Skin of body (tissue), 2 donors: ENCODE measurements around the gene NAPSA. TPM values are rescaled to one million over a fixed set of nuclear protein-coding genes. Genes with fewer than 3 reads are reported as not detected.
"Not testable (repeated sequence)": the region's sequence is repeated elsewhere in the genome, so short reads cannot be mapped to it uniquely, and the experiment has no call there.

Experiments
- DNase-seq: peaks from one replicate; lab custom pipeline; 2025; lab: John Stamatoyannopoulos, UW
- total RNA-seq: library from RNA; depleted of rRNA; stranded (reverse); fragments of >200 nt; gene quantifications from one replicate; pipeline ENCODE4 v1.2.3, GENCODE V29; 2014

The NAPSA gene
- total RNA-seq: 0.59 TPM

DNA sequence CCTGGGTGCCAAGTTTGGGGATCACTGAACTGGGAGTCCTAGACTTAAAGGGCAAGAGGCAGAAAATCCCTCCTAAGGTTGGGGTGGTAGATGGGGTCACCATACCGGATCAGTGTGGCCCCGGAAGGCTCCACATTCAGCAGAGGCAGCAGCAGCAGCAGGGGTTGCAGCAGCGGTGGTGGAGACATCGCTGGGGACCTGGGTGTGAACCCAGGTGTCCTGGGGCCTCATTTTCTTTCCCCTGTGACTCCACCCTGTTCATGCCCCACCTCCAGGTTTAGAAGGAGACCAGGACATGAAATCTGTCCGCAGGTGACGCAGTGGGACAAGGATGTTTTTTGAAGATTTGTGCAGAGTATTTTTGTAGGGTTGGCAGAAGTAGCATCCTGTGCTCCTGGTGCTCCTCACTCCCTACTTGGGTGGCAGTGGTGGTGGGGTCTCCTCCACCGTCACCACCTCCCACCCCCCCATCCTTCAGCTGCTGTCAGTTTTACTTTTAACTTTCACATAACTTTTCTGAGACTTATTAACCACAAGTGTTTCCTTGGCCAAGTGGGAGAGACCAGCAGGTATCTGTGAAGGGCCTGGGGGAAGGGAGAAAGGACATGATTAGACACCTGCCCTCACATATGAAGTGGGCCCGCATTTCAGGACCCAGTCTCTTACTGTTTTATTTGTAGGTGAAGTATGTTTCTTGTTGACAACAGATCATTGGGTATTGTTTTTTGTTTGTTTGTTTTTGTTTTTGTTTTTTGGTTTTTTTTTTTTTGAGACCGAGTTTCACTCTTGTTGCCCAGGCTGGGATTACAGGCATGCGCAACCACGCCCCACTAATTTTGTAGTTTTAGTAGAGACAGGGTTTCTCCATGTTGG is at the start of gene NAPSA:
NAPSA (minus strand) TSS at position 206 of the 873 bp plus-strand sequence; CDS start at position 188, 18 bp downstream.
- no peak for DNase-seq

DNA sequence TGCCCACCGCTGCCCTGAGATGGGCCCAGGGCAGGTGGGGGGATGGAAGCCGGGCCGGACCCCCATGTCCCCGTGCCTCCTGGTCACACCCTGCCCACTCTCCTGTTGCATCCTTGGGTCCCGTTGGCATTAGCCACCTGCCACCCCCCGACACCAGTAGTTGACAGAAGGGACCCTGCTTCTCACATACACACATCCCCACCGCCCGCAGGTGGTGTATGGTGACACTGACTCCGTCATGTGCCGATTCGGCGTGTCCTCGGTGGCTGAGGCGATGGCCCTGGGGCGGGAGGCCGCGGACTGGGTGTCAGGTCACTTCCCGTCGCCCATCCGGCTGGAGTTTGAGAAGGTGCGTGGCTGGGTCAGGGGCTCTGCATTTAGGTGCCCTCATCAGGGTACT is 48.1 kb upstream of the NAPSA start:
- DNase-seq: no peak

DNA sequence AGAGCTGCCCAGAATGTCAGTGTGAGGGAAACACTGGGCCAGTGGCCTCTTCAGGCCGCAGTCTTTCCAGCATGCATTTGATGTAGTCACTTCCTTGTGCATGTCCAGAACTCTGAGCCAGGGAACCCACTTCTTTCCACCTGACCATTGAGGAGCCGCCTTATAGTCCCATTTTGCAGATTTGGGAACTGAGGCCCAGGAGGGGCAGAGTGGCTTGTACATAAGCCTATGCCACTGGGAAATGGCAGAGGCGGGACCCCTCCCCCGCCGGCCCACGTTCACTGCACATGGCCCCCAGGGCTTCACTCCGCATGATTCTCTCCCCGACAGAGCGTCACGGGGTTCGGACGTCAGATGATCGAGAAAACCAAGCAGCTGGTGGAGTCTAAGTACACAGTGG is 47.7 kb upstream of the NAPSA start:
- DNase-seq: no peak

DNA sequence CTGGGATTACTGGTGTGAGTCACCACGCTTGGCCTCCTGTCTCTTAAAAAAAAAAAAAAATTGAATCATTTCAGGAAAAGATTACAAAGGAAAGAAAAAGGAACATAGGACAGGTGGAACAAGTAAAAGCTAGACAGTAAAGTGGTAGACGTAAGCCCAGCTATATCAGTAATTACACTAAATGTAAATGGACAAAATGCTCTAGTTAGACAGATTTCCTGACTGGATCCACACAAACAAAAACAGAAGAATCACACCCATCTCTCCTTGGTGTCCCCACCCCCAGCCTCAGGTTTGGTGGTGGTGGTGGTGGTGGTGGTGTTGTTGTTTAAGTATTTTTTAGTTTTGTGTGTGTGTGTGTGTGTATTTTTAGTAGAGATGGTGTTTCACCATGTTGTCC is 47.0 kb upstream of the NAPSA start:
- DNase-seq: no peak

DNA sequence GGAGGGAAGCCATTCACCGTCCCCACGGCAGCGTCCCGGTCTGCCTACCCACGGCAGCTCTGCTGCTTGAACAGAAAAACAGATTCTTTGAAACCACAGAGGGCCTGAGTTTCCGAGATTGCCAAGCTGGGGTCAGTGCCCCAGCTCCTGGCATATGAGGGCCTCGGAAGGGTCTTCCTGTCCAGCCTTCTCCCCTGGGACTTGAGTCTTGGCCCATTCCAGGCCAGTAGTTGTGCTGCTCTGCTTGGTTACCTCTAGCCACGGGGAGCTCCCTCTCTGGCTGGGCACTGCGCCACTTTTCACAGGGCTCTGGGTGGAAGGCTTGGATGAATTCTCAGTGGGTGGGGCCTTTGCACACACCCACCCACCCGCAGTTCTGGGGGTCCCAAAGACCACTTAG is 44.7 kb upstream of the NAPSA start:
- no peak for DNase-seq

DNA sequence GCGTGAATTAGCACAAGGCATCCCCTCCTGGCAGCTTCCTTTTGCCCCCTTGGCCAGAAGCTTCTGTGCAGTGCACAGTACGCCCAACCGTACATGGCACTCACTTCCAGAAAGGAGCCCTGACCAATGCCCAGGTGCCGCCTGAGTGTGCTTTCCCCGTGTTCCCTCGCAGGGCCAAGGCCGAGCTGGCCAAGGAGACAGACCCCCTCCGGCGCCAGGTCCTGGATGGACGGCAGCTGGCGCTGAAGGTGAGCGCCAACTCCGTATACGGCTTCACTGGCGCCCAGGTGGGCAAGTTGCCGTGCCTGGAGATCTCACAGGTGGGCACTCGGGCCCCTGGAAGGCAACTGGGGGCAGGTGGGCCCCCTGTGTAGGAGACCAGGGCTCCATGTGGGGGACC is 43.9 kb upstream of the NAPSA start:
- no peak for DNase-seq

DNA sequence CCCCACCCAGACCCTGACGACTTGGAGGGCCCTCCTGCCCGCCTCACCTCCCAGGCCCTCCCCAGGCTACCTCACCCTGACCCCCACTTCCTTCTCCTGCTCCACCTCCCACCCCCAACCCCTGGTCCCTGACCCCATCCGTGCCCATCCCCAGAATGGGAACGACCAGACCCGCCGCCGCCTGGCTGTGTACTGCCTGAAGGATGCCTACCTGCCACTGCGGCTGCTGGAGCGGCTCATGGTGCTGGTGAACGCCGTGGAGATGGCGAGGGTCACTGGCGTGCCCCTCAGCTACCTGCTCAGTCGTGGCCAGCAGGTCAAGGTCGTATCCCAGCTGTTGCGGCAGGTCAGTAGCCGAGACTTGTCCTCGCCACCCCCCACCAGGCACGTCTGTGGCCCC is 41.4 kb upstream of the NAPSA start:
- no peak for DNase-seq

DNA sequence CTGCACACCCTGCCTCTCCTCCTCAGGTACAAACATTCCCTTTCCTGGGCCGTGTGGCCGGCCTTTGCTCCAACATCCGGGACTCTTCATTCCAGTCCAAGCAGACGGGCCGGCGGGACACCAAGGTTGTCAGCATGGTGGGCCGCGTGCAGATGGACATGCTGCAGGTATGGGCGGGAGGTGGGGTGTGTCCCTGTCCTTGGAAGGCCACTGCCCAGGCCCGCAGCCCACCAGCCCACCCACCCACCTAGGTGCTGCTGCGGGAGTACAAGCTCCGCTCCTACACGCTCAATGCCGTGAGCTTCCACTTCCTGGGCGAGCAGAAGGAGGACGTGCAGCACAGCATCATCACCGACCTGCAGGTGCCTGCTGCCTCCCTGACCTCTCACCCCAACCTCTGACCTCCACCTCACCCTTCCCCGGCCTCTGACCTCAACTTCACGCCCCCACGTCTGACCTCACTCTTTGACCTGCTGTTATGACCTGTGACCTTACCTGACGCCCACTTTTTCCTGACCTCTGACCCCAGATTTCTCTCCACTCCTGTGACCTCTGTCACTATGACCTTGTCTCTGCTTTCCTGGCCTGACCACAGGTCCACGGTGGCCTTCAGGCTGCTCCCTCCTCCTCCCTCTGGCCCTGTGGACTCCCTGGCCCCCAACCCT is 40.8 kb upstream of the NAPSA start:
- DNase-seq: no peak

DNA sequence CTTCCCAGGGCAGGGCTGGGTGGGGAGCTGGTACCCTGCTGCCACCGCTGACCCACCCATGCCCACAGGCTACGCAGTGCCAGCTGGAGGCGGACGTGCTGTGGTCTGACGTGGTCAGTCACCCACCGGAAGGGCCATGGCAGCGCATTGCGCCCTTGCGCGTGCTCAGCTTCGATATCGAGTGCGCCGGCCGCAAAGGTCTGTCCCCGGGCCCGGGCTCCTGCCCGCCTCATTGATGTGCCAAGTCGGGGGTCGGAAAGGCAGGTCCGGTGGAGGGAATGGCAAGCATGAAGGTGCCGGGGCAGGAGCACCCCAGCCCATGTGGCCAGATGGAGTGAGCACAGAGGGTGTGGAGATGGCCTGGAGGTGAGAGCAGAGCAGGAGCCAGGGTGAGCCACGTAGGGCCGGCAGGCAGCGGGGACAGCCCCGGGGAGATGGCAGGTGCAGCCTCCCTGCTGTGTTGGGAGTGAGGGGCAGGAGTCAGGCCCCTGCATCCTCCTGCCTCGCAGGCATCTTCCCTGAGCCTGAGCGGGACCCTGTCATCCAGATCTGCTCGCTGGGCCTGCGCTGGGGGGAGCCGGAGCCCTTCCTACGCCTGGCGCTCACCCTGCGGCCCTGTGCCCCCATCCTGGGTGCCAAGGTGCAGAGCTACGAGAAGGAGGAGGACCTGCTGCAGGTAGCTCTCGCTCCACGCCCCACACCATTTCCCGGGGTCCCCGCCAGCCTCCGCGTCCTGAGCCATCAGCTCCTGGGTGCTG is 37.3 kb upstream of the NAPSA start:
- DNase-seq: no peak

DNA sequence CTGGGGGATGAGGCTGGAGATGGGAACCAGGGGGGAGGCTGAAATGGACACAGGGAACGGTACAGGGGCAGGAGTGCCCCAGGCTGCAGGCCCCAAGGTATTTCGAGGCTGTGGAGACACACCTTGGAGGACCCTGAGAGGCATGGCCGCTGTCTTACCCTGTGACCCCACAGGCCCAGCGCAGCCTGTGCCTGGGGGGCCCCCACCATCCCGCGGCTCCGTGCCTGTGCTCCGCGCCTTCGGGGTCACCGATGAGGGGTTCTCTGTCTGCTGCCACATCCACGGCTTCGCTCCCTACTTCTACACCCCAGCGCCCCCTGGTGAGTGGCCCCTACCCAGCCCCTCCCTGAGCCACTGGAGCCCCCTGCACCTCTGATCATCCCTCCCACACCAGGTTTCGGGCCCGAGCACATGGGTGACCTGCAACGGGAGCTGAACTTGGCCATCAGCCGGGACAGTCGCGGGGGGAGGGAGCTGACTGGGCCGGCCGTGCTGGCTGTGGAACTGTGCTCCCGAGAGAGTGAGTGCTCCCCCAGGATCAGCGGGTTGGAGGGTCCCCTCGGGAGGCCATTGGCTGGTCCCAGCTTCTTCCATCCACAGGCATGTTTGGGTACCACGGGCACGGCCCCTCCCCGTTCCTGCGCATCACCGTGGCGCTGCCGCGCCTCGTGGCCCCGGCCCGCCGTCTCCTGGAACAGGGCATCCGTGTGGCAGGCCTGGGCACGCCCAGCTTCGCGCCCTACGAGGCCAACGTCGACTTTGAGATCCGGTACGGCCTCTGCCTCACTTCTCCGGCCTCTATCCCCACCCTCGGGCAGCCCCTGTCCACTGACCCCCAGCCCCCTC is 36.4 kb upstream of the NAPSA start:
- no peak for DNase-seq

DNA sequence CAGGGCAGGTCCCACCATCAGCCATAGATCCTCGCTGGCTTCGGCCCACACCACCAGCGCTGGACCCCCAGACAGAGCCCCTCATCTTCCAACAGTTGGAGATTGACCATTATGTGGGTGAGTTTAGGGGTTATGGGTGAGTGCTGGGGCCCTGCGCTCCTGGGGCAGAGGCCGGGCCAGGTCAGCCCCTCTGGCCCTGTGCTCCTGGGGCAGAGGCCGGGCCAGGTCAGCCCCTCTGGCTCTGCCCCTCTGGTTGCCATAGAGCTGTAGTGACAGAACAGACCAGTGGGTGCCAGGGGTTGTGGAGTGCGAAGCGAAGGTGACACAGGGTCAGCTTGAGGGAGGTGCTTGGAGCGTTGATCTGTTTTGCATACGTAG is 33.9 kb upstream of the NAPSA start:
- no peak for DNase-seq

DNA sequence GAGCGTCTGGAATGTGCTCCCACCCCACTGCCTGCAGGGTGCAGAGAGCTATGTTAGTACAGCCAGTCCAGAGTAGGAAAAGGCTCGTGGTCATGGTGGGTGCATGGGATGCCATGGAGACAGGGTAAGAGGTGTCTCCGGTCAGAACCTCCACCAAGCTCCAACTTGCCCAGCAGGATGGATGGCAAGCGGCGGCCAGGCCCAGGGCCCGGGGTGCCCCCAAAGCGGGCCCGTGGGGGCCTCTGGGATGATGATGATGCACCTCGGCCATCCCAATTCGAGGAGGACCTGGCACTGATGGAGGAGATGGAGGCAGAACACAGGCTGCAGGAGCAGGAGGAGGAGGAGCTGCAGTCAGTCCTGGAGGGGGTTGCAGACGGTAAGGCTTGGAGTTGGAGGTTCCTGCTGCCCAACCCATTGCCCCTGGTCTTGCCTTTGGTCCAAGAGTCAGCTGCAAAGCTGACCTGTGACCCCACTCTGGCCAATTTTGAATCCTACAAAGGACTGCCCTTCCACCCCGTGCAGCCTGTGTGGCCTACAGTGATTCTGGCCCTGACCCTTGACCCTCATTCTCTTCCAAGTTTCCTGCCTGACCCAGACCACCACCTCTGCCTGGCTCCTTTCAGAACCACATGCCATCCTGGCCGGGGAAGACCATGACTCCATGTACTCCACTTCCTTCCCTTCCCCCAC is 33.4 kb upstream of the NAPSA start:
- DNase-seq: no peak

DNA sequence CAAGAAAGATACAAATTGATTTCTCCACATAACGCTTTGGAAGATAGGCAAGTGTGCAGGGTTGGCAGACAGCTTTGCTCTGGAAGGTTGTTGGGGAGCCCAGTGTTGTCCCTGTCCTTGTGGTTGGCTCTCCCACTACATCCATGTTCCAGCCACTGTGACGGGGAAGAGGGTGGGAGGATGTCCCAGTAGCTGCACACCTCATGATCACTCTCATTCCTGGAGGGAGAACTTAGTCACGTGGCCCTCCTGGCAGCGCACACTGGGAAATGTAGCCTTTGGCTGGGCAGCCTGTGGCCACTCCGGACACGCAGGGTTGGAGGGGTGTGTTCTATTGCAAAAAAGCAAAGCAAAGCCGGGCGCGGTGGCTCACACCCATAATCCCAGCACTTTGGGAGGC is 28.6 kb upstream of the NAPSA start:
- DNase-seq: no peak

DNA sequence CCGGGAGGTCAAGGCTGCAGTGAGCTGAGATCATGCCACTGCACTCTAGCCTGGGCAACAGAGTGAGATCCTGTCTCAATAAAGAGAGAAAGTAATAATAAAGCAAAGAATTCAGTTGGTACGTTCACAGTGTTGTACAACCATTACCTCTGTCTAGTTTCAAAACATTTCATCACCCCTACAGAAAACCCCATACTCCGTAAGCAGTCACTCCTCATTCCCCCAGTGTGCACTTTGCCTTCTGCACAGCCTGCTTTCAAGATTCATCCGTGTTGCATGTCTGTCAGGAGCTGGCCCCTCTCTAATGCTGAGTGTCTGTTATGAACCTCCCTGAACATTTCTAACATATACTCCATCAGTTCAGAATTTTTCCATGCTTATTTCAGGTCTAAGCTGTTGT is 28.1 kb upstream of the NAPSA start:
- DNase-seq: no peak

DNA sequence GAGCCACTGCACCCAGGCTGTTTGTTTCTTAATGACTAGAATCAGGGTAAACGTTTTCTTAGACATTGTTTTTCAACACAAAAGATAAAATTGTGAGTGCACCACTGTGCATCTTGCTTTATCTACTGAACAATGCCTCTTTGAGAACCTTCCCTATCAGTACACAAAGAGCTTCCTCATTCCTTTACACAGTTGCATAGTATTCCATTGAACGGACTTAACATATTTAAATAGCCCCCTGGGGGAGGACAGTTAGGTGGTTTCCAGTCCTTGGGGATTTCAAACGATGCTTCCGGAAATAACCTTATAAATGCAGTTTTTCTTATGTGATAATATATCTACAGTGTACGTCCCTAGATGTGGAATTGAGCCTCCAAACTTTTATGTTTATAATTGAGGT is 27.3 kb upstream of the NAPSA start:
- no peak for DNase-seq

DNA sequence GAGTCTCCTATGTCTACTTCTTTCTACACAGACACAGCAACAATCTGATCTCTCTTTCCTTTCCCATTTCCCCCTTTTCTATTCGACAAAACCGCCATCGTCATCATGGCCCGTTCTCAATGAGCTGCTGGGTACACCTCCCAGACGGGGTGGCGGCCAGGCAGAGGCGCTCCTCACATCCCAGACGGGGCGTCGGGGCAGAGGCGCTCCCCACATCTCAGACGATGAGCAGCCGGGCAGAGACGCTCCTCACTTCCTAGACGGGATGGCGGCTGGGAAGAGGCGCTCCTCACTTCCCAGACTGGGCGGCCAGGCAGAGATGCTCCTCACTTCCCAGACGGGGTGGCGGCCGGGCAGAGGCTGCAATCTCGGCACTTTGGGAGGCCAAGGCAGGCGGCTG is 25.5 kb upstream of the NAPSA start:
- not testable (repeated sequence) for DNase-seq

DNA sequence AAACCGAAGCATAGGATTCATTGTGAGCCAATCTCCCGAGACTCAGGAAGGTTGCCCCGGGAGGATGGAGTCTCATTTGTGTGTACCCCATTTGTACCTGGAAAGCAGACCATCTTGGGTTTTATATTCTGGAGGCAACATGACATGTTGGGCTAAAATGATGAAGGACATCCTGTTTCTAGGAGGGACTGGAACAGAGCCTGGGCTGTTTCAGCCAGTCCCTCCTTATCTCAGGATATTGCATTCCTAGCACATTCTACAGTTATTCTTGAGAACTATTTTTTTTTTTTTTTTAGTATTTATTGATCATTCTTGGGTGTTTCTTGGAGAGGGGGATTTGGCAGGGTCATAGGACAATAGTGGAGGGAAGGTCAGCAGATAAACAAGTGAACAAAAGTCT is 24.9 kb upstream of the NAPSA start:
- not testable (repeated sequence) for DNase-seq

DNA sequence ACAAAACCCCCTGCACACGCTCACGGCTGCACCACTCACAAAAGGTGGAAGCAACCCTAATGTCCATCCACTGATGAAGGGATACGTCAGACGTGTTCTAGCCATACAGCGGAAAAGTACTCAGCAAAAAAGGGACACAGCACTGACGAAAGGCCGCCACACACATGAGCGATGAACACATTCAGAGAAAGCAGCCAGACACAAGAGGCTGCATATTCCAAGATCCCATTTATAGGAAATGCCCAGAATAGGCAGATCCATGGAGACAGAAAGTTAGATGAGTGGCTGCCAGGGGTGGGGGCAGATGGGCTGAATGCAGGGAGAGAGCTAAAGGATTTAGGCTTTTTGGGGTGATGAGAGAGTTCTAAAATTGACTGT is 22.4 kb upstream of the NAPSA start:
- DNase-seq: no peak

DNA sequence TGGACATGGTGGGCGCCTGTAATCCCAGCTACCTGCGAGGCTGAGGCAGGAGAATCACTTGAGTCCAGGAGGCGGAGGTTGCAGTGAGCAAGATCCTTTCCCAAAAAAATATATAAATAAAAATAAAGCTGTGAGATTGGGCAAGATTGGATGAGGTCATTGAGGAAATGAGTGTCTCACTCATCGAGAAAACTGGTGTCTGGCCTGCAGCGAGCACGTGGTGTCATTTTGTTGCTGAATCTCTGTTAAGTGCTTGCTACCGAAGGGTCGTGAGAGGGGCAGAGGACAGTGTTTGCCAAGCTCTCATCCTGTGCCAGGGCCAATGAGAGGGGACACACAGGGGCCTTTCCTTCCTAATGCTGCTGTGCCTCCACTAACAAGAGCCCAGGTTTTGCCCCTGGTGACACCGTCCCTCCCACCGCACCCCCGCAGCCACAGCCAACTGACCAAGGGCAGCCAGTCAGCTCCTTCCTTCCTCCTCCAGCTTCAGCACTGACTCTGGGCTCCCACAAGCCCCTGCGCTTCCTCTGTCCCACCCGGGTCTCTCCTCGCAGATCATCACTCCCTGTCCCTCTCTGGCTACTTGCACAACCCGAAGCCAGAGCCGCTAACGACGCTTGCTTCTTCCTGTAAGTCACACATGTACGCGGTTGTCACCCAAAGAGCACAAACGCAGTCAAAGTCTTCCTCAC is 21.9 kb upstream of the NAPSA start:
- no peak for DNase-seq
